Thymus (tissue), 11 donors: ENCODE measurements around the gene NTRK3. TPM values are rescaled to one million over a fixed set of nuclear protein-coding genes. Genes with fewer than 3 reads are reported as not detected.
"Not testable (repeated sequence)": the region's sequence is repeated elsewhere in the genome, so short reads cannot be mapped to it uniquely, and the experiment has no call there.

Source experiments
- DNase-seq, 9 donors: peaks; one replicate each; pipeline ENCODE4 v3.0.0-alpha.2; 2013; ENCODE audit warnings: low spot score in 9 of 9, low read depth in 6 of 9, missing footprints in 1 of 9
- H3K27ac ChIP-seq, 2 donors: one replicate each; pipeline ENCODE4 v1.5.1; 2013; ENCODE audit warnings: control low read depth in 1 of 2, low read depth in 1 of 2, low read length in 1 of 2, mild to moderate bottlenecking in 1 of 2, moderate library complexity in 1 of 2
- H3K27me3 ChIP-seq, 2 donors: one replicate each; pipeline ENCODE4 v1.5.1; 2013; ENCODE audit warnings: low read length in 1 of 2; ENCODE audit not compliant: control insufficient read depth in 2 of 2, insufficient read depth in 1 of 2
- H3K36me3 ChIP-seq, 2 donors: one replicate each; pipeline ENCODE4 v1.5.1; 2013; ENCODE audit warnings: low read length in 1 of 2, mild to moderate bottlenecking in 1 of 2, moderate library complexity in 1 of 2; ENCODE audit not compliant: control insufficient read depth in 2 of 2, insufficient read depth in 2 of 2
- H3K4me1 ChIP-seq, 2 donors: one replicate each; pipeline ENCODE4 v1.5.1; 2013; ENCODE audit warnings: low read length in 2 of 2; ENCODE audit not compliant: control insufficient read depth in 2 of 2, insufficient read depth in 2 of 2
- H3K4me3 ChIP-seq, 2 donors: one replicate each; pipeline ENCODE4 v1.5.1; 2013; ENCODE audit warnings: low read length in 2 of 2, control low read depth in 1 of 2, mild to moderate bottlenecking in 1 of 2
- H3K9me3 ChIP-seq, 2 donors: one replicate each; pipeline ENCODE4 v1.5.1; 2013; ENCODE audit warnings: low read length in 1 of 2, mild to moderate bottlenecking in 1 of 2; ENCODE audit not compliant: control insufficient read depth in 2 of 2, insufficient read depth in 1 of 2
- WGBS: extraction: QIAGEN DNeasy Blood & Tissue Kit; methylation state at CpG from one replicate; pipeline ENCODE4 v1.1.7; 2013; 5-methylcytosine and 5-hydroxymethylcytosine counted together
- polyA plus RNA-seq: library from polyadenylated mRNA; stranded (reverse); fragments of 200-250 nt; gene quantifications from one replicate; pipeline ENCODE4 v1.2.3, GENCODE V29; 2013
- total RNA-seq: library from RNA; stranded (reverse); fragments of 120-200 nt; gene quantifications from one replicate; pipeline ENCODE4 v1.2.4, GENCODE V29; 2013
- donor health status: healthy.

Gene NTRK3
- total and polyA plus RNA-seq, 2 donors = 0.57 to 5.8 TPM

DNA sequence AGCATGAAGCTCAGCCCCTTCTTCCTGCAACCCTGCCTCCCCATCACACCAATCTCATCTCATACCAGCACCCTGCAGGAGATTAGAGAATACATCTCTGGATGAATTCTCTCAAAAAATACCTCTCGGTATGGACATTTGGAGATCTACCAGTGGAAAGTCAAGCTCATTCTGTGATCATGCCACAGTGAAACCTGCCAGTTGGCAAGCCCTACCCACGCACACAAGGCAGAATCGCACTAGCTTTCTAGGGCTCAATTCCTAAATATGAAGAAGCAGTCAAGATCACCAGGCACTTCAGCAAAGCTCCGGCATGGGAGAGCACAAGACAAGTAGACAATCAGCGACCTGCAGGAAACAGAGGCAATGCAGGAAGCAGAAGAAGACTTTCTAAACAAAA, 221.2 kb downstream of the NTRK3 start:
- Histone ChIP-seq H3K9me3 (peaks cover 0 to 6% of the 10 kb centered on the region in 2 donors), H3K36me3 (no peaks in the 10 kb centered on the region), H3K27me3 (no peaks in the 10 kb centered on the region), H3K4me3 (no peak overlapping the region), H3K27ac (no peak overlapping the region), H3K4me1 (no peaks in the 10 kb centered on the region)
- WGBS = 67% methylated on average over 5 of the region's 5 CpGs
- DNase-seq = no peak

DNA sequence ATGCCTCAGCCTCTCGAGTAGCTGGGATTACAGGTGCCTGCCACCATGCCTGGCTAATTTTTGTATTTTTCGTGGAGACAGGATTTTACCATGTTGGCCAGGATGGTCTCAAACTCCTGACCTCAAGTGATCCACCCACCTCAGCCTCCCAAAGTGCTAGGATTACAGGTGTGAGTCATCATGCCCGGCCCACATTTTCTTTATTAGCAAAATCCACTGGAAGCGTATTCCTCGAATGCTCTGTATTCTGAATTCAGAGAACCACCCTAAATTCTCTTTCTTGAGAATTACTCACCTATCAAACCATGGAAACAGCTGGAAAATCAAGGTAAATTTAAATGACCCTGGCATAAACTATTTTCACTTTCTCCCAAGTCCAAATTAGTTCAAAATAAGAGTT, 223.1 kb downstream of the NTRK3 start:
- not testable (repeated sequence) for H3K36me3 ChIP-seq, H3K9me3 ChIP-seq, H3K27me3 ChIP-seq, H3K27ac ChIP-seq, H3K4me1 ChIP-seq, H3K4me3 ChIP-seq, DNase-seq
- 94% methylated on average over 5 of the region's 5 CpGs for WGBS

DNA sequence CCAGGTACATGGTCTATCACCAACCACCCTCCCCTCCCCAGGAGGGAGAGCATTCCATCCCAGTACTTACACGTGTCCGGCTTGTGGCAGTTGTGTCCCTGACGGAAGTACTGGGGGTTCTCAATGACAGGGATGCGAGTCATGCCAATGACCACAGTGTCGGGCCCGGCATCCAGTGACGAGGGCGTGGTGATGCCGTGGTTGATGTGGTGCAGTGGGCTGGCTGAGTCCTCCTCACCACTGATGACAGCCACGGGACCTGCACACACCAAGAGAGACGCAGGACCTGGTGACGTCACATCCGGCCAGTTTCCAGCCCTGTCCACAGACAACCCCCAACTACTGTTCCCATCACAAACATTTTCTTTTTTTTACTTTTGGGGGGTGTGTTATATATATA, 223.8 kb downstream of the NTRK3 start:
- no peak overlapping the region for H3K4me3 ChIP-seq
- no peak overlapping the region for H3K27ac ChIP-seq
- H3K9me3 ChIP-seq = peaks cover 0 to 6% of the 10 kb centered on the region in 2 donors
- H3K27me3 ChIP-seq = no peaks in the 10 kb centered on the region
- 94% methylated on average over 13 of the region's 13 CpGs for WGBS
- no peaks in the 10 kb centered on the region for H3K36me3 ChIP-seq
- H3K4me1 ChIP-seq = no peaks in the 10 kb centered on the region
- no peak for DNase-seq

DNA sequence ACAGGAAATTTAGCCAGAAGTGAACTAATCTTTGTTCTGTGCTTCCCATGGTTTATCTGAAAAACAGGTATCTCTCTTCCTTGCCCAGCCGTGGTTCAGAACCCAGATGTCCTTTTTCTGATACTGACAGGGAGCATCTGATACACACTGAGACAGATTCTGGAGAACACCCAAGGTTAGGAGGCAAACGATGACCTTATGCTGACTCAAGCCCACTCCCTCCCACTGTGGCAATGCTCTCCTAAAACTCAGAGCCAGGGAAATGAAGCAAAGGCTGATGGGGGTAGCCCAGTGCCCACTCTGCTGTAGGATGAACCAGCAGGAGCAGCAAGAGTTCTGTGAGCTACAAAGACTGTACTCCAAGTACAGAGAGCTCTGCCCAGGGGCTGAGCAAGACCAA, 225.1 kb downstream of the NTRK3 start:
- no peak for DNase-seq
- H3K4me1 ChIP-seq = no peaks in the 10 kb centered on the region
- H3K4me3 ChIP-seq = no peak overlapping the region
- no peaks in the 10 kb centered on the region for H3K27me3 ChIP-seq
- H3K9me3 ChIP-seq = peaks cover 0 to 6% of the 10 kb centered on the region in 2 donors
- no peak overlapping the region for H3K27ac ChIP-seq
- no peaks in the 10 kb centered on the region for H3K36me3 ChIP-seq
- 91% methylated on average over 2 of the region's 2 CpGs for WGBS

DNA sequence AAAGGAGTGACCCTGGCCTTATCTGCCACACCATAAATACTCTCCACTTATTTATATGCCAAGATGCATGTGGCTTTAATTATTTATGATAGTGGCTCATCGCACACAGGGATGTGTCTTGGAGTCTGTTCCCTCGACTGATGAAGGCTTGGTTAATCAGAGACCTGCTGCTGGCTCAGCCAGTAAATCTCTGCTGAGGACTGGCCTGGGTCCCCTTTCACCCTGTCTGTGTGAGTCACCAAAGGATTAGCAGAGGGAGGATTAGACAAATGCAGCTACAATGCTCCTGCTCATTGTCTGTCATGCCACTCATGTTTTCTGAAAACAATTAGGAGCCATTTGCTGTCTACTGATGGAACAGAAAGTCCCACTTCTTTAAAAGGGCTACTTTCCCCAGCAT, 226.8 kb downstream of the NTRK3 start:
- H3K27ac ChIP-seq = no peak overlapping the region
- no peak for DNase-seq
- H3K27me3 ChIP-seq = no peaks in the 10 kb centered on the region
- no peak overlapping the region for H3K4me3 ChIP-seq
- peaks cover 0 to 6% of the 10 kb centered on the region in 2 donors for H3K9me3 ChIP-seq
- 93% methylated on average over 2 of the region's 2 CpGs for WGBS
- H3K36me3 ChIP-seq = no peaks in the 10 kb centered on the region
- H3K4me1 ChIP-seq = no peaks in the 10 kb centered on the region

DNA sequence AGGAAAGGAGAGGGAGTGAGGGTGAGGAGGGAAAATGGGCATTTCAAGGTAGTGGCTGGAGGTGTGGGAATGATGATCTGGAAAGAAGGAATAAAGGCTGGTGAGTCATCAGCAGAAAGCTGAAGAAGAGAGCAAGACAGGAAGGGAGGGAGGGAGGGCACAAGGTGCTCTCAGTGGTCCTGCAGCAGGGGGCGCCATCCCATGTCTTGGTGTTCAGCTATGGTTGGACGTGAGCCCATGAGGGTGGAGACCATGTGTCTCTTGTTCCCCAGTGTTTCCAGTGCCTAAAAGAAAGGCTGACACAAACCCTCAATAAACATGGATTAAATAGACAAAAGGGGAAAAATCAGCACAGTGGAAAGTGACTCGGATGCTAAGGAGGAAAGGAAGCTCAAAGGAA, 228.5 kb downstream of the NTRK3 start:
- WGBS = 88% methylated on average over 3 of the region's 3 CpGs

DNA sequence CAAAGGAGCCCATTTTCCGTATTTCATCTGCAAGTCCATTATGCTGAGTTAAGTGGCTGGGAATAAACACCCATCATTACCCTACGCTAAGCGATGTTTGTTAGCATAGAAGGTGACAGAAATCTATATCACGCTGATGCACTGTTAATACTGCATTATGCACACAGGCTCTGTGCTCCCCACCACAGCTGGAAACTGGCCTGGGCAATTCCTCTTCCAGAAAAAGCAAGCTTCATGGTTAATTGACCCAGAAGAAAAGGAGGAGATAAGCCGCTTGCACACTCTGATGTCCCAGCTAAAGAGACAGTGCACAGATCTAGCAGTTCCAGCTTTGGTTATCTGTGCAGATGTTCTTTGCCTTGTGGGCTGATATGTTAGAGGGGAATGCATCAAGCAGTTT, 232.6 kb downstream of the NTRK3 start:
- 94% methylated on average over 5 of the region's 5 CpGs for WGBS
- Histone ChIP-seq H3K27me3 (no peaks in the 10 kb centered on the region), H3K9me3 (no peaks in the 10 kb centered on the region), H3K4me3 (no peak overlapping the region), H3K4me1 (no peaks in the 10 kb centered on the region), H3K27ac (no peak overlapping the region), H3K36me3 (no peaks in the 10 kb centered on the region)
- DNase-seq = no peak

More for the DNA sequence above, 228.5 kb downstream of the NTRK3 start:
- H3K27ac ChIP-seq = no peak overlapping the region
- peaks cover 0 to 6% of the 10 kb centered on the region in 2 donors for H3K9me3 ChIP-seq
- no peak overlapping the region for H3K4me3 ChIP-seq
- DNase-seq = no peak
- no peaks in the 10 kb centered on the region for H3K36me3 ChIP-seq
- H3K27me3 ChIP-seq = no peaks in the 10 kb centered on the region
- H3K4me1 ChIP-seq = no peaks in the 10 kb centered on the region

DNA sequence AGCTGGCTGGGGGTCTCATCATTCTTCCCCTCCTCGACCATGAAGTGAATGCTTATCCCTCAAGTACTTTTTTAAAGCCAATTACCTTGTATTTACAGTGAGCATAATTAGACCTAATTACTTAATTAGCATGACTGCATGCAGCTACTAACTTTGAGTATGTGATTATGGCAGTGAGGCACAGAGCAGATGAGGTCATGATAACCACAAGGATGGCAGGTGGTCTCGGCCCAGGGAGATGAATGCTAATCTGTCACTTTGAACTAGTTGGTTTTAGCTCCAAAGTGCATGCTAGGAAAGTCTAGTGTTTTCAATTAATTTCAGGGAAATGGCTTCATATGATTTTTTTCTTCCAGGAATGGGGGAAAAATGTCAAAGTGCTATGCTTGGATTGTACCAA, 233.8 kb downstream of the NTRK3 start:
- H3K27ac ChIP-seq = no peak overlapping the region
- no peaks in the 10 kb centered on the region for H3K36me3 ChIP-seq
- H3K27me3 ChIP-seq = no peaks in the 10 kb centered on the region
- no peaks in the 10 kb centered on the region for H3K9me3 ChIP-seq
- DNase-seq = no peak
- 77% methylated on average over 2 of the region's 2 CpGs for WGBS
- H3K4me3 ChIP-seq = no peak overlapping the region
- no peaks in the 10 kb centered on the region for H3K4me1 ChIP-seq

DNA sequence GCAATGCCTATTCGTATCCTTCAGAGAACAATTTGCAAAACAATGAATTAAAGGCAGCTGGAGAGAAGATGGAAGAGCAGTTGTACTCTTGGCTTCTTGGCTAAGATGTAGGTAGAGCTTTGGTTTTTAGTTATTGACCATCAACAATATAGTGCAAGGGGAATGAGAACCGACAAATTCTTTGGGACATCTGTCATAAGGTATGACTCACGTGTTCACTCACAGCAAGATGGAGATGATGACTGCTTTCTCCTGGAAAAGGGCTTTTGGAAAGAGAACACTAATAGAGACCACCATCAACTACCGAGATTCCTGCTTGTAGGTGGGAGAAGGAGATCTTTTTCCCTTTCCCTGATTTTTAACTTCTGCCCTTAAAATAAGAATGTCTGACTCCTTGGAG, 234.9 kb downstream of the NTRK3 start:
- no peaks in the 10 kb centered on the region for H3K9me3 ChIP-seq
- H3K27me3 ChIP-seq = no peaks in the 10 kb centered on the region
- H3K4me3 ChIP-seq = no peak overlapping the region
- no peaks in the 10 kb centered on the region for H3K4me1 ChIP-seq
- H3K36me3 ChIP-seq = no peaks in the 10 kb centered on the region
- H3K27ac ChIP-seq = no peak overlapping the region
- no peak for DNase-seq
- 89% methylated on average over 4 of the region's 4 CpGs for WGBS

DNA sequence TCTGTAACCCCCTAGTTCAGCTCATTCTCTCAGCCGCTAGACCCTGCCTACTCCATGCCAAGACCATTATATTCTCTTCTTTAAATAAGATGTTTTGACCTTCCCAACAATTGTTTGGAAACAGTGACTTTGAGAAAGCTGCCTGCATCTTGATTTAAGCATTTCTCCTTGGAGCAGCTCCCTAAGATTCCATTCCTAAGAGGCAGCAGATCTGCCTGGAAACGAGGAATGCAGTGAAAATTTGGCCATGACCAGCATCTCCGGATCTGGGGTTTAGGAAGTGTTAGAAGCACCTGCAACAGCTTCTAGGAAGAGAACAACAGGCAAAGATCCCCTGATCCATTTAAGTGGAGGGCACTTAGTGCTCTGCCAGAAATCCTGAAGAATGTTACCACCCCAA, 235.7 kb downstream of the NTRK3 start:
- Histone ChIP-seq H3K27ac (no peak overlapping the region), H3K9me3 (no peaks in the 10 kb centered on the region), H3K4me3 (no peak overlapping the region), H3K27me3 (no peaks in the 10 kb centered on the region), H3K4me1 (no peaks in the 10 kb centered on the region), H3K36me3 (no peaks in the 10 kb centered on the region)
- DNase-seq = no peak
- WGBS = 97% methylated on average over 3 of the region's 3 CpGs
